AG04449 (cell line): ENCODE data around the gene PEMT.
"Not testable (repeated sequence)": the region's sequence is repeated elsewhere in the genome, so short reads cannot be mapped to it uniquely, and the experiment has no call there.

ENCODE experiments used
- CTCF ChIA-PET: fragments of 350-600 bp; formaldehyde crosslinking; extraction: SDS; loops from one replicate; lab custom pipeline; 2021; ENCODE audit warnings: antibody characterized with exemption; lab: Yijun Ruan, JAX
- POLR2A ChIA-PET: fragments of 400-600, 350-600 bp; formaldehyde crosslinking; extraction: SDS; loops from one replicate; lab custom pipeline; 2020; ENCODE audit warnings: antibody characterized with exemption, inconsistent platforms; lab: Yijun Ruan, JAX
- DNase-seq: peaks from one replicate; pipeline ENCODE4 v3.0.0-alpha.2; 2010; ENCODE audit warnings: low read depth, low spot score
- H3K4me3 ChIP-seq: 2 replicates; pipeline ENCODE4 v1.5.1; 2011; ENCODE audit warnings: low read depth, mild to moderate bottlenecking, control low read depth, low read length
- CTCF ChIP-seq: IDR thresholded peaks from one replicate; pipeline ENCODE4 v1.5.1; 2011; ENCODE audit warnings: mild to moderate bottlenecking, moderate library complexity, low read length, control low read depth, inconsistent platforms; ENCODE audit not compliant: insufficient read depth; ENCODE audit errors: missing control alignments

PEMT gene

GRCh38 chr17:17468217-17469010 lies 123.1 kb downstream of the PEMT start:
- no peak for TF ChIP-seq CTCF
- CTCF ChIA-PET, result interaction anchor here (0.8 to 2.3 kb wide), 4 partner anchors 22 to 114 kb away, joined by 3 to 11 read pairs (median 4); partner anchors contain the start of gene RASD1
- DNase-seq, result no peak
- H3K4me3 ChIP-seq, result no peak overlapping the region
- POLR2A ChIA-PET, result no interaction called here

GRCh38 chr17:17467720-17468119 lies 123.8 kb downstream of the PEMT start:
- ChIA-PET POLR2A (no interaction called here), CTCF (interaction anchor here (0.9 to 2.3 kb wide), 5 partner anchors 22 to 174 kb away, joined by 3 to 11 read pairs (median 4); partner anchors contain the start of gene RASD1)
- no peak for TF ChIP-seq CTCF
- DNase-seq, result no peak
- no peak overlapping the region for H3K4me3 ChIP-seq

GRCh38 chr17:17467016-17467415 lies 124.5 kb downstream of the PEMT start:
- no peak for TF ChIP-seq CTCF
- no peak overlapping the region for H3K4me3 ChIP-seq
- POLR2A ChIA-PET, result no interaction called here
- CTCF ChIA-PET, result interaction anchor here (0.8 to 2.3 kb wide), 7 partner anchors 11 to 175 kb away, joined by 3 to 11 read pairs (median 4); partner anchors contain the start of gene RASD1
- DNase-seq, result no peak

- TF ChIP-seq CTCF, result no peak
- ChIA-PET CTCF (interaction anchor here (0.8 to 2.3 kb wide), 6 partner anchors 11 to 176 kb away, joined by 3 to 11 read pairs (median 4); partner anchors contain the start of gene RASD1), POLR2A (no interaction called here)
- DNase-seq, result no peak
- H3K4me3 ChIP-seq, result no peak overlapping the region
These were observed 125.0 kb downstream of the PEMT start for GRCh38 chr17:17466511-17466910.

GRCh38 chr17:17465878-17466277 lies 125.6 kb downstream of the PEMT start:
- CTCF ChIA-PET, result interaction anchor here (2.0 to 2.3 kb wide), 2 partner anchors 31 to 111 kb away, joined by 5 to 11 read pairs; partner anchors contain the start of gene RASD1

GRCh38 chr17:17463821-17464220 lies 127.7 kb downstream of the PEMT start:
- no peak for DNase-seq

More at GRCh38 chr17:17465878-17466277, 125.6 kb downstream of the PEMT start:
- POLR2A ChIA-PET, DNase-seq, H3K4me3 ChIP-seq: not testable (repeated sequence)

More at GRCh38 chr17:17463821-17464220, 127.7 kb downstream of the PEMT start:
- POLR2A ChIA-PET, result no interaction called here
- no peak overlapping the region for H3K4me3 ChIP-seq
- CTCF ChIA-PET, result interaction anchor here (1.6 kb wide), 1 partner anchor 109 kb away, joined by 3 read pairs; no protein-coding TSS in a partner anchor
- no peak for TF ChIP-seq CTCF
